Upper lobe of left lung (tissue), 6 donors: ENCODE measurements around the gene MYL4. TPM values are rescaled to one million over a fixed set of nuclear protein-coding genes. Genes with fewer than 3 reads are reported as not detected.
"Not testable (repeated sequence)": the region's sequence is repeated elsewhere in the genome, so short reads cannot be mapped to it uniquely, and the experiment has no call there.

Experiments
- ATAC-seq, 2 donors: fragments of 200-7000 bp; cut with Tn5 transposase; one replicate each; pipeline ENCODE4 v1.9.1; 2022; ENCODE audit warnings: mild to moderate bottlenecking in 2 of 2, moderate library complexity in 2 of 2; ENCODE audit not compliant: low FRiP score in 2 of 2
- DNase-seq, 2 donors: peaks; one replicate each; pipeline ENCODE4 v3.0.0-alpha.2; 2019 to 2020
- H3K27ac ChIP-seq, 4 donors: fragments of 200-600 bp; sonication (generic); one replicate each; pipeline ENCODE4 v1.5.1; 2016 to 2019
- H3K27me3 ChIP-seq, 4 donors: fragments of 200-600 bp; sonication (generic); one replicate each; pipeline ENCODE4 v1.5.1; 2017 to 2019
- H3K36me3 ChIP-seq, 4 donors: fragments of 200-600 bp; sonication (generic); one replicate each; pipeline ENCODE4 v1.5.1; 2016 to 2019
- H3K4me1 ChIP-seq, 4 donors: fragments of 200-600 bp; sonication (generic); one replicate each; pipeline ENCODE4 v1.5.1; 2018 to 2019
- H3K4me3 ChIP-seq, 4 donors: fragments of 200-600 bp; sonication (generic); one replicate each; pipeline ENCODE4 v1.5.1; 2017 to 2019; ENCODE audit warnings: mild to moderate bottlenecking in 2 of 4, moderate library complexity in 1 of 4
- H3K9me3 ChIP-seq, 4 donors: fragments of 200-600 bp; sonication (generic); one replicate each; pipeline ENCODE4 v1.5.1; 2018 to 2019
- CTCF ChIP-seq, 6 experiments: fragments of 450-650 bp in 4 of 6; fragments of 200-600 bp in 2 of 6; sonication (generic) in 2 of 6; IDR thresholded peaks; one replicate each; pipeline ENCODE4 v1.5.1; 2016 to 2019; ENCODE audit warnings: antibody characterized with exemption in 6 of 6
- EP300 ChIP-seq, 4 donors: sonication (generic); formaldehyde crosslinking; IDR thresholded peaks; one replicate each; pipeline ENCODE4 v1.5.1; 2017; ENCODE audit warnings: antibody characterized with exemption in 4 of 4, control low read depth in 2 of 4
- POLR2A ChIP-seq, 4 donors: fragments of 450-650 bp; IDR thresholded peaks; one replicate each; pipeline ENCODE4 v1.5.1; 2016 to 2017; ENCODE audit warnings: antibody characterized with exemption in 4 of 4, mild to moderate bottlenecking in 2 of 4
- POLR2AphosphoS5 ChIP-seq, 2 donors: sonication (generic); formaldehyde crosslinking; IDR thresholded peaks; one replicate each; pipeline ENCODE4 v1.5.1; 2017; ENCODE audit warnings: antibody characterized with exemption in 2 of 2
- WGBS, 2 donors: methylation state at CpG; one replicate each; pipeline ENCODE4 v1.1.5; 2017 to 2018; 5-methylcytosine and 5-hydroxymethylcytosine counted together
- total RNA-seq, 6 donors: library from RNA; depleted of rRNA in 4 of 6; stranded (reverse); fragments of >200 nt in 4 of 6; gene quantifications; one replicate each; pipeline versions ENCODE4 v1.1.0 to v1.2.1, GENCODE V29; 2016 to 2021
- donor health status: DM: no; HTN: no; CAD: no; lungs with moderate emphysema.
- donor health status: DM: no; HTN: yes; CAD: no; lungs with severe emphysema.

MYL4 gene
- total RNA-seq, 6 donors from 2014 or later, result 1.4 to 3.1 (median 1.6) TPM; not detected in 3

DNA sequence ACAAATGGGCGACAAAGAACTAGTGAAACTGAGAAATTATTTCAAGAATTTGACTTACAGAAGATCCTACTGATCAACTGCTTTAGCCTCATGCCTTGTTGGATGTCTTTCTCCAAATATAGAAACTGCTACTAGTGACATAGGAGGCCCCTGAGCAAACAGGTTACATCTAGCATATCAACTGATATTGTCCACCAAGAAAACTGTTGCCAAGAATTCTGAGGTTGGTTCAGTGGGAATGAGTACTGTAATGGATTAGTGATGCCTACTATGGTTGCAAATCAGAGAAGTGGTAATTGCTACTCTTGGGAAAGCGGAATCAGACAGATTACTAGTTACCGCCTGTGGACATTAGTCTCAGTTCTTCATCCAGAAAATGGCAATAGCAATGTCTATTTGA is 30.0 kb upstream of the MYL4 start:
- Histone ChIP-seq H3K4me3 (no peak overlapping the region), H3K36me3 (peaks cover 0 to 35% (median 7%) of the 10 kb centered on the region in 4 donors), H3K27me3 (no peaks in the 10 kb centered on the region), H3K9me3 (no peaks in the 10 kb centered on the region), H3K27ac (no peak overlapping the region), H3K4me1 (peaks cover 0 to 23% (median 16%) of the 10 kb centered on the region in 4 donors)
- DNase-seq, result no peak
- WGBS, 2 donors, result 85 to 97% methylated on average over 3 of the region's 3 CpGs
- ATAC-seq, result no peak
- TF ChIP-seq POLR2A (IDR thresholded peaks at IDR 0.05), result no peak
- no peak for TF ChIP-seq EP300 (IDR thresholded peaks at IDR 0.05)
- no peak for TF ChIP-seq CTCF (IDR thresholded peaks at IDR 0.05)
- TF ChIP-seq POLR2AphosphoS5 (IDR thresholded peaks at IDR 0.05), result no peak

- no peak overlapping the region for H3K27ac ChIP-seq
- H3K9me3 ChIP-seq, result no peaks in the 10 kb centered on the region
- WGBS, 2 donors, result 85 to 87% methylated on average over 1 of the region's 1 CpG
- DNase-seq, result no peak
- no peaks in the 10 kb centered on the region for H3K27me3 ChIP-seq
- no peak for ATAC-seq
- H3K36me3 ChIP-seq, result peaks cover 0 to 34% (median 6%) of the 10 kb centered on the region in 4 donors
- H3K4me1 ChIP-seq, result peaks cover 2 to 34% (median 23%) of the 10 kb centered on the region in 4 donors
- no peak overlapping the region for H3K4me3 ChIP-seq
- TF ChIP-seq POLR2A (IDR thresholded peaks at IDR 0.05) (no peak), POLR2AphosphoS5 (IDR thresholded peaks at IDR 0.05) (no peak), EP300 (IDR thresholded peaks at IDR 0.05) (no peak), CTCF (IDR thresholded peaks at IDR 0.05) (no peak)
Measured at GRCh38 chr17:47180337-47180736, 28.8 kb upstream of the MYL4 start.

GRCh38 chr17:47180988-47181387 is 28.2 kb upstream of the MYL4 start:
- WGBS, 2 donors, result 93 to 96% methylated on average over 4 of the region's 4 CpGs
- H3K4me3 ChIP-seq, H3K27ac ChIP-seq, H3K9me3 ChIP-seq, DNase-seq, H3K27me3 ChIP-seq, ATAC-seq: not testable (repeated sequence)
- Histone ChIP-seq H3K36me3 (peaks cover 0 to 28% (median 5%) of the 10 kb centered on the region in 4 donors), H3K4me1 (peaks cover 6 to 41% (median 28%) of the 10 kb centered on the region in 4 donors)

DNA sequence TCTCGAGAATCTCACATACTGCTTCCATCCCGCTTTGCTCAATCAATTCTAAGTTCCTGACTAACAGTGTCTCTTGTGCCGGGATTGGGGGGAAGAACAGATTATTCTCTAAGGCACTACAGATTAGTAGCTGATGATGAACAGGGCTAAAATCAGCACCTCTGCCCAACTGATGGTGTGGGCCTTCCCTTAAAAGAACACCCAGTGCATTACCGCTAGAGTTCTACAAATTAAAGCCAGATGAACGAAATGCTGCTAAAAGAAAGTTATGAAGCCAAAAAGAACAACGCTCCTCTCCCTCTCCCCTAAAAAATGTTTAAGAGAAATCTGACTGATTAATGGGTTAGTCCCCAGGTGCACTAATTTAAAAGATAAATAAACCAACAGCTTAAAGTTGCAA is 24.5 kb upstream of the MYL4 start:
- TF ChIP-seq CTCF (IDR thresholded peaks at IDR 0.05) (no peak), POLR2A (IDR thresholded peaks at IDR 0.05) (no peak), EP300 (IDR thresholded peaks at IDR 0.05) (no peak), POLR2AphosphoS5 (IDR thresholded peaks at IDR 0.05) (no peak)
- H3K4me3 ChIP-seq, result no peak overlapping the region
- no peak for DNase-seq
- H3K9me3 ChIP-seq, result no peaks in the 10 kb centered on the region
- no peak for ATAC-seq
- H3K27me3 ChIP-seq, result no peaks in the 10 kb centered on the region
- H3K4me1 ChIP-seq, result peaks cover 26 to 62% (median 46%) of the 10 kb centered on the region in 4 donors
- peaks cover 0 to 7% (median 0%) of the 10 kb centered on the region in 4 donors for H3K36me3 ChIP-seq
- 82 to 84% methylated on average over 6 of the region's 6 CpGs for WGBS, 2 donors
- no peak overlapping the region for H3K27ac ChIP-seq

DNA sequence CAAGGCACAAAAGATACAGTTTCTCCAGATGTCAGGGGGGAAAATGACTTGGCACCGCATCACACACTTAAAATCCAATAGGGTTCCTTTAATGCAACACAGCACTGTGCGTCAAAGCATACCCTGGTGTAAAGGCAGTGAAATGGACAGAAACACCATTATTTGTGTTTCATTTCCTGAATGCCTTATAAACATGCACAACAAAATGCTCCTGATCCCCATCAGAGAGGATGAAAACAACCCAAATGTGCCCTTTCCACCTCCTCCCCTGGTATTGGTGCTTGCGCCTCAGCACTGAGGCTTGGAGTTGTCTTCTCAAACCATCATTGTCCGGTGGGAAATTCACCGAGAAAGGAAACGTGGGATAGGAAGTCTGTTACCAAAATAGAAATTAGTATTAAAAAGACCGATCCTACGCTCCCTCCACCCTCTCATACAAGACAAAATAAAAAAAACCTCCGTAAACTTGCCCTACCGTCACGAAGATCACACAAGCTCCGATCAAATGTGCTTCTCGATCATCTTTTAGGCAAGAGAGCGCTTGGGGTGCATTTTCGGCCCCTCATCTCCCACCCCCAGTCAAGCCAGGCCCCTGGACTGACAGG is 20.8 kb upstream of the MYL4 start:
- DNase-seq (no peak), ATAC-seq (peak in 1 of 2 donors; percentile 6)
- peaks cover 26 to 53% (median 36%) of the 10 kb centered on the region in 4 donors for H3K4me1 ChIP-seq
- H3K36me3 ChIP-seq, result no peaks in the 10 kb centered on the region
- no peaks in the 10 kb centered on the region for H3K27me3 ChIP-seq
- TF ChIP-seq POLR2A (IDR thresholded peaks at IDR 0.05) (no peak), POLR2AphosphoS5 (IDR thresholded peaks at IDR 0.05) (no peak), CTCF (IDR thresholded peaks at IDR 0.05) (no peak), EP300 (IDR thresholded peaks at IDR 0.05) (no peak)
- peak overlapping the region; percentile 65 to 93 (median 80) for H3K4me3 ChIP-seq
- peak overlapping the region; percentile 92 to 98 (median 96) for H3K27ac ChIP-seq
- no peaks in the 10 kb centered on the region for H3K9me3 ChIP-seq
- WGBS, 2 donors, result 2% methylated on average over 15 of the region's 15 CpGs
